ENCODE data around the gene OR6T1.

Gene OR6T1

GRCh38 chr11:123943738-123944137 lies at the start of gene OR6T1:
Gene OR6T1, minus strand, starts transcription at chr11:123943838. Its CDS starts 0 bp downstream, at chr11:123943838.
- DNase-seq: no peak

GRCh38 chr11:123979311-123979710 lies 35.7 kb upstream of the OR6T1 start:
- no peak for DNase-seq

GRCh38 chr11:123977731-123978347 lies 34.2 kb upstream of the OR6T1 start, which contains the start of gene OR10S1:
Gene OR10S1, minus strand, starts transcription at chr11:123977781. Its CDS starts 117 bp downstream, at chr11:123977664.
- DNase-seq: no peak

- no peak for DNase-seq
These were observed 33.3 kb upstream of the OR6T1 start for GRCh38 chr11:123976770-123977560.

- DNase-seq: no peak
These were observed 30.2 kb upstream of the OR6T1 start for GRCh38 chr11:123973816-123974215.

- no peak for DNase-seq
These were observed 13.1 kb upstream of the OR6T1 start for GRCh38 chr11:123956752-123957151.

- no peak for DNase-seq
These were observed 1.5 kb upstream of the OR6T1 start for GRCh38 chr11:123945132-123945531.

- no peak for DNase-seq
These were observed 1.2 kb downstream of the OR6T1 start for GRCh38 chr11:123942413-123942812.

GRCh38 chr11:123939317-123939716 lies 4.3 kb downstream of the OR6T1 start, which contains the start of gene OR4D5:
Gene OR4D5, plus strand, starts transcription at chr11:123939617. Its CDS starts 0 bp downstream, at chr11:123939617.
- DNase-seq: no peak

- no peak for DNase-seq
These were observed 19.6 kb downstream of the OR6T1 start for GRCh38 chr11:123924027-123924426.

GRCh38 chr11:123920943-123921342 lies 22.7 kb downstream of the OR6T1 start:
- no peak for DNase-seq

GRCh38 chr11:123905826-123906225 lies 37.8 kb downstream of the OR6T1 start:
- DNase-seq: no peak

- DNase-seq: no peak
These were observed 38.7 kb downstream of the OR6T1 start for GRCh38 chr11:123904932-123905331.

GRCh38 chr11:123903932-123904331 lies 39.7 kb downstream of the OR6T1 start:
- no peak for DNase-seq

- DNase-seq: no peak
These were observed 41.8 kb downstream of the OR6T1 start, which contains the start of gene OR8D4 for GRCh38 chr11:123901867-123902266. Gene OR8D4, plus strand, starts transcription at chr11:123902167. Its CDS starts 4,265 bp downstream, at chr11:123906432.

GRCh38 chr11:123899792-123900191 lies 43.8 kb downstream of the OR6T1 start:
- no peak for DNase-seq
